PFSK-1 (cell line): Measurements from ENCODE around the gene SKAP1.

Experiments used
- FOXP2 ChIP-seq: optimal IDR thresholded peaks from 2 replicates; pipeline ENCODE3; 2011; ENCODE audit warnings: borderline replicate concordance, control low read depth, inconsistent platforms; ENCODE audit not compliant: insufficient read depth; ENCODE audit errors: extremely low read length, extremely low read depth
- POLR2AphosphoS5 ChIP-seq: IDR thresholded peaks from 2 replicates; pipeline ENCODE4 v1.6.1; 2012; ENCODE audit warnings: low read depth, mild to moderate bottlenecking, control low read depth, low read length, moderate library complexity
- REST ChIP-seq, 2 experiments: IDR thresholded peaks; 2 replicates each; pipeline versions ENCODE4 v1.6.1 to v1.8.0; 2011 to 2012; ENCODE audit warnings: low read depth in 2 of 2, low read length in 2 of 2, control low read depth in 1 of 2, inconsistent platforms in 1 of 2, mild to moderate bottlenecking in 1 of 2, moderate library complexity in 1 of 2; ENCODE audit not compliant: insufficient read depth in 1 of 2
- SIN3A ChIP-seq: IDR thresholded peaks from 2 replicates; pipeline ENCODE4 v1.6.1; 2012; ENCODE audit warnings: mild to moderate bottlenecking, low read length, moderate library complexity, borderline replicate concordance; ENCODE audit not compliant: insufficient read depth
- TAF1 ChIP-seq: IDR thresholded peaks from 2 replicates; pipeline ENCODE4 v1.6.1; 2012; ENCODE audit warnings: low read length, control low read depth, borderline replicate concordance; ENCODE audit not compliant: insufficient read depth

DNA sequence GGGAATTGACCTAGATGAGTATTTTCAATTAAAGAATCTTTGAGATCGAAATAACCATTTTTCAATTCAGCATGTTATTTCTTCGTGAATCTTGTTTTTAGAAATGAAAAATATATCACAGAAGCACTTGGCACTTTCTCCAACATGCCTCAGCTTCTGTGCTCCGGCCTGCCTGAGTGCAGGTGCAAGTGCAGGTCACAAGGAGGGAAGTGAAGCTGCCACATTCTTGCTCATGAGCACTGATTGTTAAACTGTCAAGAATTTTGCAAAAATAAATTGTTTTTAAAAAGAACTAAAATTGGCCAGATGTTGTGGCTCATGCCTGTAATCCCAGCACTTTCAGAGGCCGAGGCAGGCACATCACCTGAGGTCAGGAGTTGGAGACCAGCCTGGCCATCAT, 38.3 kb upstream of the SKAP1 start:
- TF ChIP-seq TAF1 (no peak), SIN3A (no peak), POLR2AphosphoS5 (no peak), REST (IDR thresholded peaks at IDR 0.05; ENCODE audit: insufficient read depth in 1 of 2, low read depth in 2 of 2, low read length in 2 of 2) (no peak), FOXP2 (no peak)
